Measurements from ENCODE around the gene NPB.

NPB gene

DNA sequence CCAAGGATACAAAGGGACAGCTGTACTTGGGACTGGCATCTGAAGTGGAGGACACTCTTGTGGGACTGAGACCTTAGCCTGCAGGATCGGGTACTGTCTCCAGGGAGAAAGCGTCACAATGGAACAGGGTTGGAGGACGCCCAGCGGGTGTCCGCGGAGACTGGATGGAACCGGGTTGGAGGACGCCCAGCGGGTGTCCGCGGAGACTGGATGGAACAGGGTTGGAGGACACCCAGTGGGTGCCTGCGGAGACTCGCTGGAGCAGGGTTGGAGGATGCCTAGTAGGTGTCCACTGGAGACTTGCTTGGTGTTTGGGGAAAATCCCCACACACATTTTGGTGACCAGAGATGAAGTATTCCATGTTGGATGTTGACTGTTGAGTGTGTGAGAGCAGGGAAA is 45.2 kb downstream of the NPB start, which contains the start of gene MYADML2:
TSS of gene MYADML2 (minus strand) at position 45 of the 400 bp plus-strand sequence. CDS start 5,492 bp downstream, outside the sequence.
- DNase-seq, result no peak

- no peak for DNase-seq
Measured at GRCh38 chr17:81948635-81949378, 46.8 kb downstream of the NPB start.

DNA sequence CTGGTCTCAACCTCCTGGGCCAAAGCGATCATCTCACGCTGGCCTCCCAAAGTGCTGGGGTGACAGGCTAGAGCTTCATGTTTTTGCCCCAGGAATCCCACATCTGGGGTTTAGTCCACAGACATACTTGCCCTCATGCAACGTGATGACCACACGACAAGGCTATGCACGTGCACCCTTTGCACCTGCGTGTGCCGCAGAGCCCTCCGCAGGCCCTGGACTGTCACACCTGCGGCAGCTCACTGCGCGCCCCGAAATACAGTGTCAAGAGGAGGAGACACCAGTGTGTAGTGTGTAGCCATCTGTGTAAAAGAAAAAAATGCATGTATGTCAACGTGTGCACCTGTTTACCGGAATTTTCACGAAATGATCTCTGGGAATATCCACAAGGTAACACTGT is 48.5 kb downstream of the NPB start:
- no peak for DNase-seq

DNA sequence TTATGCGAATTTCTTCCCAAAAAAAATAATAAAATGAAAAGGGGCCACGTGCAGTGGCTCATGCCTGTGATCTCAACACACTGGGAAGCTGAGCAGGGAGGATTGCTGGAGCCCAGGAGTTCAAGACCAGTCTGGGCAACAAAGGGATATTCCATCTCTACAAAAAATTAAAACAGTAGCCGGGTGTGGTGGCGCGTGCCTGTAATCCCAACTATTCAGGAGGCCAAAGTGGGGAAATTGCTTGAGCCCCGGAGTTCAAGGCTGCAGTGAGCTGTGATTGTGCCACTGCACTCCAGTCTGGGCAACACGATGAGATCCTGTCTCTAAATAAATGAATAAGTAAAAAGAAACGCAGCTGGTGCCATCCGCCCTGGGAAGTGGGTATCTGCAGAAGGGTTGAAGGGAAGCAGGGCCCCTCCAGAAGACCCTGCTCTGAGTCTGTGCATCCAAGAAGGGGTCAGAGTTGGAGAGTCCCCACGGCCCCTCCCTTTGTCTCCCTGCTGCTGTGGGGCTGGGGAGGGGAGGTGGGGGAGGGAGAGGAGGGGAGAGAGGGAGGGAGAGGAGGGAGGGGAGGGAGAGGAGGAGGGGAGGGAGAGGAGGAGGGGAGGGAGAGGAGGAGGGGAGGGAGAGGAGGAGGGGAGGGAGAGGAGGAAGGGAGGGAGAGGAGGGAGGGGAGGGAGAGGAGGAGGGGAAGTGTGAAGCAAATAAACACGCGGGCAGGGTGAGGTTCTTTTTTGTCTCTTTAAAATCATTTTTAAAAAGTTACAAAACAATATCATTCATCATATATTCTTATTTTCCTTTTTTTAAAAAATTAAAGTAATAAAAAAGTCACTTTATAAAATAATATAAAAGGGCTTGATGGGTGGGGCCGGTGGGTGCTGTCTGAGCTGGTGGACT is 50.0 kb downstream of the NPB start:
- DNase-seq, result no peak
